ENCODE data around the gene CCDC47. TPM values are rescaled to one million over a fixed set of nuclear protein-coding genes. Genes with fewer than 3 reads are reported as not detected.
A peak's percentile ranks its signal among the peaks of the same experiment; 100 is the strongest.

CCDC47 gene
- total RNA-seq, 2 donors from 2014 or later = 57.3 to 65.7 TPM

DNA sequence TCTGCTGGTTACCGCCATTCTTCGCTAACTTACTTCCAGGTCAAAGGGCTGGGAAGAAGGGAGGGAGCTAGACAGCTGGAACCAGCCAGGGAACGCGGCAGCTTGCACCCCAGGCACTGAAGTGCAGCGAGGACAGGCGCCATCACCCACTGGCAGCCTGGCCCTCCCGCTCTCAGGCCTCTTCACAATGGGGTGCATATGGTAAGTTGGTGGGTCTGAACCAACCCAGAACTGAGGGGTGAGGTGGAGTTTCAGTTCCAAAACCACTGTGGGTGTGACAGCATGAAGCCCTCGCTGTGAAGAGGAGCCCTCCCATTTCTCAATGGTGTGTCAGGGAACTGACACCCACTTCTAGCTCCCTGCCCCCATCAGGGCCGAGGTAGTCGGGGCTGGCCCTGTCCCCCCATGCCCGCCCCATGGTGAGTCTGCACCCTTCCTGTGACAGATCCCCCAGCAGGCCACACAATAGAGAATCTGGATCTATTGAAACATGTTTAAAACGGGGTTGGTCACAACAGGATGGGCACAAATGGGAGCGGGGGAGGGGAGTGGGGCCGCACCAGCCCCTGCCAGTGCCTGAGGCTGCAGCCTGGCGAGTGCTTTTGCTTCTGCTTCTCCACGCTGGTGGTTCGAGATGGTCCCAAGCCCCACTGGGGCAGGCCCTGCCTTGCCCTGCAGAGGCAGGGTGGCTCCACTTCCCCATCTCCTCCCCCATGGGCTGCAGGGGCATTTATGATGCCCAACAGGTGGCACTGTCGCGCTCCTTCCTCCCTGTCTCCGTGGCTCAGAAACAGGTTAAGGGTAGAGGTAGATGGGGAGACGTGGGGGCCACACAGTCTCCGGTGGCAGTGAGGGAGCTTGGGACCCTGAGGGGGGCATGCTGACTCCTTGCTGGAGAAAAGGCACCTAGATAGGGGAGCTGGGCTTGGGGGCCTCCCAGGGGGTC, 75.8 kb downstream of the CCDC47 start:
- TF ChIP-seq, protein P1, sequence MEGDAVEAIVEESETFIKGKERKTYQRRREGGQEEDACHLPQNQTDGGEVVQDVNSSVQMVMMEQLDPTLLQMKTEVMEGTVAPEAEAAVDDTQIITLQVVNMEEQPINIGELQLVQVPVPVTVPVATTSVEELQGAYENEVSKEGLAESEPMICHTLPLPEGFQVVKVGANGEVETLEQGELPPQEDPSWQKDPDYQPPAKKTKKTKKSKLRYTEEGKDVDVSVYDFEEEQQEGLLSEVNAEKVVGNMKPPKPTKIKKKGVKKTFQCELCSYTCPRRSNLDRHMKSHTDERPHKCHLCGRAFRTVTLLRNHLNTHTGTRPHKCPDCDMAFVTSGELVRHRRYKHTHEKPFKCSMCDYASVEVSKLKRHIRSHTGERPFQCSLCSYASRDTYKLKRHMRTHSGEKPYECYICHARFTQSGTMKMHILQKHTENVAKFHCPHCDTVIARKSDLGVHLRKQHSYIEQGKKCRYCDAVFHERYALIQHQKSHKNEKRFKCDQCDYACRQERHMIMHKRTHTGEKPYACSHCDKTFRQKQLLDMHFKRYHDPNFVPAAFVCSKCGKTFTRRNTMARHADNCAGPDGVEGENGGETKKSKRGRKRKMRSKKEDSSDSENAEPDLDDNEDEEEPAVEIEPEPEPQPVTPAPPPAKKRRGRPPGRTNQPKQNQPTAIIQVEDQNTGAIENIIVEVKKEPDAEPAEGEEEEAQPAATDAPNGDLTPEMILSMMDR (conservative IDR thresholded peaks at IDR 0.05) = peak; percentile 74
- H3K9ac ChIP-seq (ENCODE audit: extremely low read depth, low read length, poor library complexity, severe bottlenecking) = no peak overlapping the region
- peaks cover 13% of the 10 kb centered on the region for H3K4me1 Mint-ChIP-seq

DNA sequence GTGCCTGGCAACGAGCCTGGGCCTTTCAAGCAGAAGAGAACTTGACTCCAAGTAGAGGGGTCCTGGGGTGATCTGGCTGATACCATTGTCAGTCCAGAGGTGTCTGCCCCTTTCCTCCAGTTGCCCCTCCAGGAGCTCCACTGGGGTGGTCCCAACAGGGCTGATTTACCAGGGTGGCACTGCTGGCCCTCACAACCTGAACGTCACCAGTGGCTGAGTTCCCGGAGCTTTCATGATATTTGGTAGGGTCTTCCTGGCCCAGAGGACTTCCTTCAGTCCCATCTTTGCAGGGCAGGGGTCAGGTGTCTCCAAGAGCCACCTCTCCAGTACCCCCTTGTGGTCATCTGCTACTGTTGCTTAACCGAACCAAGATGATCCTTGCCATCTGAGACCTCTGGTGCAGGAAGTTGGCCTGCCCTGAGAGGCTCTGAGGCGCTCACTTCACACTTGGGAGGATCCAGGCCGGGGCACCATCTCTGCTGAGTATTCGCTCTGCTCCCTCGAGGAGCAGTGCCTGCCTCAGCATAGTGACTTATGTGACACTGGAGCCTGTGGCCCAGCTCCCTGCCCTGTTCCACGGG, 76.9 kb downstream of the CCDC47 start:
- Mint-ChIP-seq H3K4me3 (no peak overlapping the region), H3K4me1 (peaks cover 10% of the 10 kb centered on the region), H3K36me3 (ENCODE audit: low read depth) (peaks cover 12% of the 10 kb centered on the region), H3K9me3 (no peaks in the 10 kb centered on the region), H3K27me3 (ENCODE audit: insufficient read depth) (no peaks in the 10 kb centered on the region), H3K27ac (peak overlapping the region; percentile 75)
- Histone ChIP-seq H3K27ac (ENCODE audit: low read depth, low read length) (peak overlapping the region; percentile 30), H3K36me3 (ENCODE audit: control insufficient read depth, insufficient read depth, low read length) (peaks cover 36% of the 10 kb centered on the region), H3K9me3 (ENCODE audit: control insufficient read depth, low read length) (no peaks in the 10 kb centered on the region), H3K27me3 (ENCODE audit: control insufficient read depth, insufficient read depth, low read length, poor library complexity, severe bottlenecking) (no peaks in the 10 kb centered on the region), H3K9ac (ENCODE audit: extremely low read depth, low read length, poor library complexity, severe bottlenecking) (no peak overlapping the region), H3K4me3 (ENCODE audit: low read length) (no peak overlapping the region), H3K4me1 (ENCODE audit: control insufficient read depth, insufficient read depth, low read length) (peaks cover 9% of the 10 kb centered on the region)
- WGBS, 2 experiments (ENCODE audit: insufficient coverage in 1 of 2, insufficient read length in 1 of 2) = 83 to 86% methylated on average over 4 to 9 of the region's 9 CpGs
- DNase-seq = peak; percentile 93
- TF ChIP-seq, protein P1 (conservative IDR thresholded peaks at IDR 0.05) = peak; percentile 85

More for the DNA sequence above, 75.8 kb downstream of the CCDC47 start:
- H3K9me3 ChIP-seq (ENCODE audit: control insufficient read depth, low read length) = no peaks in the 10 kb centered on the region
- peak; percentile 91 for DNase-seq
- Mint-ChIP-seq H3K27me3 (ENCODE audit: insufficient read depth) (no peaks in the 10 kb centered on the region), H3K36me3 (ENCODE audit: low read depth) (peaks cover 12% of the 10 kb centered on the region), H3K27ac (no peak overlapping the region), H3K9me3 (no peaks in the 10 kb centered on the region), H3K4me3 (peak overlapping the region; percentile 65)
- peaks cover 9% of the 10 kb centered on the region for H3K4me1 ChIP-seq (ENCODE audit: control insufficient read depth, insufficient read depth, low read length)
- WGBS, 2 experiments (ENCODE audit: insufficient coverage in 1 of 2, insufficient read length in 1 of 2) = 90 to 95% methylated on average over 8 to 22 of the region's 22 CpGs
- H3K4me3 ChIP-seq (ENCODE audit: low read length) = no peak overlapping the region
- H3K27ac ChIP-seq (ENCODE audit: low read depth, low read length) = peak overlapping the region; percentile 36
- H3K27me3 ChIP-seq (ENCODE audit: control insufficient read depth, insufficient read depth, low read length, poor library complexity, severe bottlenecking) = no peaks in the 10 kb centered on the region
- H3K36me3 ChIP-seq (ENCODE audit: control insufficient read depth, insufficient read depth, low read length) = peaks cover 25% of the 10 kb centered on the region

DNA sequence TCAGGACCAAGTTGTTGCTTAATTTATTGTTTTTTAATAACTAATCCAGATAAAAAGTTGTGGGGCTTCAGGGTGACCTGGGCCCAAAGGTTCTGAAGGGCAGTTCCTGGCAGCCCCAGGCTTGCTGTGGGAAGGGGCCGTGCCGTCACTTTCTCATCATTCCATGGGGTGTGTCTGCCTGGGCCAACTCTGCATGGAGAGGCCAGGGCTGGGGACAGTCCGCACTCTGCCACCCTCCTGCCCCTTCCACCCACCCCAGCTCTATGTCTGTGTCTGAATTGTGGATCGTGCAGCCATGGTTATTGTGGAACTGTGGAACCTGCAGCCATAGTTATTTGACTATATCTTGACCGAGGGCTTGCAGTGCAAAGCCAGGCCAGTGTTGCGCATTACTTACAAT, 77.5 kb downstream of the CCDC47 start:
- H3K27ac Mint-ChIP-seq = no peak overlapping the region
- peaks cover 6% of the 10 kb centered on the region for H3K4me1 Mint-ChIP-seq
- H3K9me3 ChIP-seq (ENCODE audit: control insufficient read depth, low read length) = no peaks in the 10 kb centered on the region
- no peak overlapping the region for H3K27ac ChIP-seq (ENCODE audit: low read depth, low read length)
- no peak overlapping the region for H3K9ac ChIP-seq (ENCODE audit: extremely low read depth, low read length, poor library complexity, severe bottlenecking)
- peaks cover 40% of the 10 kb centered on the region for H3K36me3 ChIP-seq (ENCODE audit: control insufficient read depth, insufficient read depth, low read length)
- H3K4me3 Mint-ChIP-seq = no peak overlapping the region
- 92 to 96% methylated on average over 4 to 6 of the region's 6 CpGs for WGBS, 2 experiments (ENCODE audit: insufficient coverage in 1 of 2, insufficient read length in 1 of 2)
- no peaks in the 10 kb centered on the region for H3K9me3 Mint-ChIP-seq
- peaks cover 9% of the 10 kb centered on the region for H3K4me1 ChIP-seq (ENCODE audit: control insufficient read depth, insufficient read depth, low read length)
- peaks cover 15% of the 10 kb centered on the region for H3K36me3 Mint-ChIP-seq (ENCODE audit: low read depth)
- no peaks in the 10 kb centered on the region for H3K27me3 ChIP-seq (ENCODE audit: control insufficient read depth, insufficient read depth, low read length, poor library complexity, severe bottlenecking)
- H3K4me3 ChIP-seq (ENCODE audit: low read length) = no peak overlapping the region
- DNase-seq = peak; percentile 56
- TF ChIP-seq, protein P1 (conservative IDR thresholded peaks at IDR 0.05) = no peak
- no peaks in the 10 kb centered on the region for H3K27me3 Mint-ChIP-seq (ENCODE audit: insufficient read depth)

Other genes with a start within 250 kb of the CCDC47 start
- gene DCAF7, start 223.1 kb downstream of the CCDC47 start, total RNA-seq = 100 to 1,000 TPM in 1 of 2 donors, 10 to 100 TPM in 1; 96.0 to 114 TPM
- 10 to 100 TPM; 19.6 to 20.3 TPM for gene TACO1, start 172.7 kb downstream of the CCDC47 start, total RNA-seq
- 10 to 100 TPM; 19.9 to 23.3 TPM for gene MAP3K3, start 151.2 kb downstream of the CCDC47 start, total RNA-seq
- 100 to 1,000 TPM in 1 of 2 donors, 10 to 100 TPM in 1; 97.5 to 111 TPM for gene LIMD2, start 73.5 kb downstream of the CCDC47 start, total RNA-seq
- gene STRADA, start 31.8 kb downstream of the CCDC47 start, total RNA-seq = 10 to 100 TPM; 49.7 to 73.1 TPM
- gene DDX42, start 573 bp upstream of the CCDC47 start, total RNA-seq = 100 to 1,000 TPM; 154 to 171 TPM
- 100 to 1,000 TPM; 137 TPM for gene PSMC5, start 53.8 kb upstream of the CCDC47 start, total RNA-seq
- 10 to 100 TPM; 58.5 to 72.3 TPM for gene FTSJ3, start 54.1 kb upstream of the CCDC47 start, total RNA-seq
- gene SMARCD2, start 69.1 kb upstream of the CCDC47 start, total RNA-seq = 10 to 100 TPM; 68.8 to 82.1 TPM
- under 1 TPM in 1 of 2 donors, not detected in 1; 0.57 TPM for gene CSH2, start 100.1 kb upstream of the CCDC47 start, total RNA-seq
- gene GH2, start 108.3 kb upstream of the CCDC47 start, total RNA-seq = under 1 TPM; 0.42 to 0.49 TPM
- under 1 TPM in 1 of 2 donors, not detected in 1; 0.64 TPM for gene CSH1, start 123.0 kb upstream of the CCDC47 start, total RNA-seq
- gene CSHL1, start 137.7 kb upstream of the CCDC47 start, total RNA-seq = not detected
- gene GH1, start 145.2 kb upstream of the CCDC47 start, total RNA-seq = not detected
- under 1 TPM; 0.35 to 0.44 TPM for gene CD79B, start 158.7 kb upstream of the CCDC47 start, total RNA-seq
- gene SCN4A, start 199.3 kb upstream of the CCDC47 start, total RNA-seq = 1 to 10 TPM; 3.9 to 4.4 TPM
- 1 to 10 TPM; 3.3 to 6.1 TPM for gene PRR29, start 224.8 kb upstream of the CCDC47 start, total RNA-seq
- under 1 TPM in 1 of 2 donors, not detected in 1; 0.75 TPM for gene ICAM2, start 247.0 kb upstream of the CCDC47 start, total RNA-seq

Data from endodermal cell (in vitro differentiated cells).